H9 (cell line): ENCODE results near the gene HMOX2. TPM values are rescaled to one million over a fixed set of nuclear protein-coding genes. Genes with fewer than 3 reads are reported as not detected.

Experiments used
- DNase-seq: peaks from one replicate; pipeline ENCODE4 v3.0.0-alpha.2; 2017
- H2AFZ ChIP-seq: one replicate; pipeline ENCODE4 v1.6.1; 2013; ENCODE audit warnings: mild to moderate bottlenecking, low read length, control low read depth, moderate library complexity
- H2AK5ac ChIP-seq: 2 replicates; pipeline ENCODE4 v1.6.1; 2013; ENCODE audit warnings: low read length, control low read depth, mixed read lengths; ENCODE audit not compliant: insufficient read length
- H2BK120ac ChIP-seq: one replicate; pipeline ENCODE4 v1.6.1; 2013; ENCODE audit warnings: low read depth, mild to moderate bottlenecking, low read length, control low read depth, inconsistent platforms; ENCODE audit not compliant: poor library complexity, severe bottlenecking
- H2BK12ac ChIP-seq: 2 replicates; pipeline ENCODE4 v1.6.1; 2013; ENCODE audit warnings: low read length, control low read depth, mixed read lengths, low read depth; ENCODE audit not compliant: insufficient read length
- H2BK15ac ChIP-seq: 2 replicates; pipeline ENCODE4 v1.6.1; 2013; ENCODE audit warnings: low read depth, low read length, control low read depth
- H2BK20ac ChIP-seq: one replicate; pipeline ENCODE4 v1.6.1; 2013; ENCODE audit warnings: low read depth, mild to moderate bottlenecking, low read length, control low read depth, inconsistent platforms; ENCODE audit not compliant: poor library complexity, severe bottlenecking
- H2BK5ac ChIP-seq: 2 replicates; pipeline ENCODE4 v1.6.1; 2013; ENCODE audit warnings: low read length, control low read depth, mixed read lengths; ENCODE audit not compliant: insufficient read length
- H3K14ac ChIP-seq: 2 replicates; pipeline ENCODE4 v1.6.1; 2013; ENCODE audit warnings: low read length, control low read depth; ENCODE audit not compliant: insufficient read depth
- H3K18ac ChIP-seq: 2 replicates; pipeline ENCODE4 v1.6.1; 2013; ENCODE audit warnings: low read depth, mild to moderate bottlenecking, mixed read lengths, low read length, control low read depth; ENCODE audit not compliant: insufficient read length
- H3K23ac ChIP-seq: 2 replicates; pipeline ENCODE4 v1.6.1; 2013; ENCODE audit warnings: low read length, control low read depth, mixed read lengths, low read depth; ENCODE audit not compliant: insufficient read length
- H3K23me2 ChIP-seq: 2 replicates; pipeline ENCODE4 v1.6.1; 2013; ENCODE audit warnings: low read depth, mild to moderate bottlenecking, mixed read lengths, low read length, control low read depth; ENCODE audit not compliant: insufficient read length, poor library complexity, severe bottlenecking
- H3K27ac ChIP-seq: 2 replicates; pipeline ENCODE4 v1.5.1; 2013; ENCODE audit warnings: low read length, control low read depth, mixed read lengths, low read depth; ENCODE audit not compliant: insufficient read length
- H3K27me3 ChIP-seq: 2 replicates; pipeline ENCODE4 v1.6.1; 2013; ENCODE audit warnings: low read length, control low read depth, inconsistent platforms; ENCODE audit not compliant: insufficient read depth
- H3K4ac ChIP-seq: 2 replicates; pipeline ENCODE4 v1.6.1; 2013; ENCODE audit warnings: low read depth, mild to moderate bottlenecking, control low read depth, inconsistent platforms, low read length, moderate library complexity
- H3K4me1 ChIP-seq: 2 replicates; pipeline ENCODE4 v1.6.1; 2013; ENCODE audit warnings: low read length, control low read depth, inconsistent platforms; ENCODE audit not compliant: insufficient read depth
- H3K4me2 ChIP-seq: 2 replicates; pipeline ENCODE4 v1.6.1; 2013; ENCODE audit warnings: low read length, control low read depth, mixed read lengths; ENCODE audit not compliant: insufficient read length, insufficient read depth
- H3K56ac ChIP-seq: 2 replicates; pipeline ENCODE4 v1.6.1; 2013; ENCODE audit warnings: low read depth, mild to moderate bottlenecking, mixed read lengths, low read length, control low read depth; ENCODE audit not compliant: insufficient read length
- H3K79me1 ChIP-seq: 2 replicates; pipeline ENCODE4 v1.6.1; 2013; ENCODE audit warnings: low read depth, mild to moderate bottlenecking, moderate library complexity, low read length, control low read depth, inconsistent platforms; ENCODE audit not compliant: insufficient read depth, poor library complexity, severe bottlenecking
- H3K79me2 ChIP-seq: 2 replicates; pipeline ENCODE4 v1.6.1; 2013; ENCODE audit warnings: low read length, control low read depth, inconsistent platforms; ENCODE audit not compliant: insufficient read depth
- H3K9ac ChIP-seq: 2 replicates; pipeline ENCODE4 v1.6.1; 2013; ENCODE audit warnings: low read length, control low read depth, mixed read lengths; ENCODE audit not compliant: insufficient read length; ENCODE audit errors: extremely low read depth
- H3K9me3 ChIP-seq: one replicate; pipeline ENCODE4 v1.6.1; 2013; ENCODE audit warnings: low read depth, low read length, inconsistent platforms; ENCODE audit not compliant: control insufficient read depth
- H3T11ph ChIP-seq: one replicate; pipeline ENCODE4 v1.6.1; 2013; ENCODE audit warnings: mild to moderate bottlenecking, low read length, control low read depth, inconsistent platforms
- H4K20me1 ChIP-seq: one replicate; pipeline ENCODE4 v1.6.1; 2013; ENCODE audit not compliant: control insufficient read depth, insufficient read length, insufficient read depth
- H4K5ac ChIP-seq: 2 replicates; pipeline ENCODE4 v1.6.1; 2013; ENCODE audit warnings: low read depth, mild to moderate bottlenecking, mixed read lengths, low read length, control low read depth; ENCODE audit not compliant: insufficient read length
- H4K8ac ChIP-seq: replicated peaks from 2 replicates; pipeline ENCODE4 v1.6.1; 2013; ENCODE audit warnings: low read length, control low read depth, mixed read lengths, low read depth; ENCODE audit not compliant: insufficient read length
- H4K91ac ChIP-seq: 2 replicates; pipeline ENCODE4 v1.6.1; 2013; ENCODE audit warnings: low read depth, mild to moderate bottlenecking, moderate library complexity, mixed read lengths, low read length, control low read depth; ENCODE audit not compliant: insufficient read length
- H3K27ac Mint-ChIP-seq, 3 experiments: 2 replicates in 2 of 3; 3 replicates in 1 of 3; pipeline ENCODE4 v1.8.0; 2020 to 2021; ENCODE audit warnings: mixed read lengths in 3 of 3, mild to moderate bottlenecking in 1 of 3, moderate library complexity in 1 of 3
- H3K27me3 Mint-ChIP-seq: 2 replicates; pipeline ENCODE4 v1.8.0; 2021; ENCODE audit warnings: low read depth, mild to moderate bottlenecking, moderate library complexity, mixed read lengths
- H3K36me3 Mint-ChIP-seq, 3 experiments: 2 replicates in 2 of 3; 3 replicates in 1 of 3; pipeline ENCODE4 v1.8.0; 2020 to 2021; ENCODE audit warnings: low read depth in 3 of 3, mixed read lengths in 3 of 3; ENCODE audit not compliant: insufficient read depth in 1 of 3
- H3K4me1 Mint-ChIP-seq, 2 experiments: 2 replicates each; pipeline ENCODE4 v1.8.0; 2020; ENCODE audit warnings: mixed read lengths in 2 of 2
- H3K4me3 Mint-ChIP-seq, 2 experiments: 2 replicates in 1 of 2; 3 replicates in 1 of 2; pipeline ENCODE4 v1.8.0; 2020 to 2021; ENCODE audit warnings: mild to moderate bottlenecking in 2 of 2, mixed read lengths in 2 of 2, moderate library complexity in 1 of 2
- H3K9me3 Mint-ChIP-seq, 2 experiments: 2 replicates in 1 of 2; 3 replicates in 1 of 2; pipeline ENCODE4 v1.8.0; 2020; ENCODE audit warnings: mild to moderate bottlenecking in 2 of 2, mixed read lengths in 2 of 2, moderate library complexity in 1 of 2
- WGBS: extraction: QIAGEN DNeasy Blood & Tissue Kit; methylation state at CpG from one replicate; pipeline ENCODE4 v1.1.7; 2013; ENCODE audit warnings: missing lambda C conversion rate, low lambda C conversion rate, mixed read lengths; ENCODE audit not compliant: insufficient read length; ENCODE audit errors: extremely low coverage; 5-methylcytosine and 5-hydroxymethylcytosine counted together
- total RNA-seq: library from RNA; stranded (reverse); gene quantifications from 2 replicates; pipeline ENCODE4 v1.2.1, GENCODE V29; 2021
- TF ChIP-seq, protein P1 (sequence below): fragments of 200-600 bp; sonication (generic); conservative IDR thresholded peaks from 3 replicates; pipeline ENCODE4 v1.8.0; 2021; ENCODE audit warnings: antibody characterized with exemption, mild to moderate bottlenecking

HMOX2 gene
- total RNA-seq, 1 experiment from 2014 or later, result 44.4 TPM

DNA sequence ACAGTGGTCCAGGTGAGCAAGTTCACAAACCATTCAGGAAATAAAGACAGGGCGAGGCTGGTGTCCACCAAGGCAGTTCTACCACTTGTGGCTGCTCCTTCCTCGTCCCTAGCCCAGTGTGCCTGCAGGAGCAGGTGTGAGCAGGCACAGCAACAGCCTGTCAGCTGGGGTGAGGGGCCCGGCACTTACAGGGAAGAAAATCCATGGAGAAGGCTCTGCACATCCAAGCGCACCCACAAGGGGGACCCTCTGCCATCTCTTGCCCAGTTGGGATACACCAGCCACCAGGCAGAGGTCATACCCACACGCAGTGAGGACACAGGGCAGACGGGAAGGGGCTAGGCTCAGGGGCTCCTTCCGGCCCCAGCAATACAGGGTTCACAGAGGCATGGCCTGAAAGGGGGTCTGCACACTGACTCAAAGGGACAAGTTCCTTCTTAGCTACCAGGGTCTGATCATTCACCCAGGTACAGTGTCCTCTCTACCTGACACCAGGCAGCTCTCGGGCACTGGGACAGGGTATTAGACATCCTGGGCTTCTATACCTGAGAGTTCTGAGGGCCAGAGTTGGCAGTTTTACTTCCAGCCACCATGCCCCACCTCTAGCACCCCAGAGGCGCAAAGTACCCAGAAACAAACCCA lies 35.4 kb downstream of the HMOX2 start:
- Histone ChIP-seq H4K8ac (no peak overlapping the region), H3K27me3 (no peaks in the 10 kb centered on the region), H3K4ac (no peak overlapping the region), H3K23ac (no peak overlapping the region), H3K18ac (no peak overlapping the region), H3K4me2 (no peak overlapping the region), H4K5ac (no peak overlapping the region), H4K91ac (no peak overlapping the region), H3K56ac (no peak overlapping the region), H2BK20ac (no peak overlapping the region), H3K27ac (no peak overlapping the region), H4K20me1 (no peaks in the 10 kb centered on the region), H2BK5ac (no peak overlapping the region), H3K4me1 (no peaks in the 10 kb centered on the region), H3K79me2 (no peaks in the 10 kb centered on the region), H2BK12ac (no peak overlapping the region), H2BK15ac (no peak overlapping the region), H2AFZ (no peak overlapping the region), H3K9ac (no peak overlapping the region), H3K79me1 (no peaks in the 10 kb centered on the region), H2AK5ac (no peak overlapping the region), H3K23me2 (no peaks in the 10 kb centered on the region), H3T11ph (no peak overlapping the region), H3K14ac (no peak overlapping the region), H3K9me3 (no peaks in the 10 kb centered on the region), H2BK120ac (no peak overlapping the region)
- WGBS, result no CpG with 5 or more reads among the region's 9 CpGs
- TF ChIP-seq, protein P1, sequence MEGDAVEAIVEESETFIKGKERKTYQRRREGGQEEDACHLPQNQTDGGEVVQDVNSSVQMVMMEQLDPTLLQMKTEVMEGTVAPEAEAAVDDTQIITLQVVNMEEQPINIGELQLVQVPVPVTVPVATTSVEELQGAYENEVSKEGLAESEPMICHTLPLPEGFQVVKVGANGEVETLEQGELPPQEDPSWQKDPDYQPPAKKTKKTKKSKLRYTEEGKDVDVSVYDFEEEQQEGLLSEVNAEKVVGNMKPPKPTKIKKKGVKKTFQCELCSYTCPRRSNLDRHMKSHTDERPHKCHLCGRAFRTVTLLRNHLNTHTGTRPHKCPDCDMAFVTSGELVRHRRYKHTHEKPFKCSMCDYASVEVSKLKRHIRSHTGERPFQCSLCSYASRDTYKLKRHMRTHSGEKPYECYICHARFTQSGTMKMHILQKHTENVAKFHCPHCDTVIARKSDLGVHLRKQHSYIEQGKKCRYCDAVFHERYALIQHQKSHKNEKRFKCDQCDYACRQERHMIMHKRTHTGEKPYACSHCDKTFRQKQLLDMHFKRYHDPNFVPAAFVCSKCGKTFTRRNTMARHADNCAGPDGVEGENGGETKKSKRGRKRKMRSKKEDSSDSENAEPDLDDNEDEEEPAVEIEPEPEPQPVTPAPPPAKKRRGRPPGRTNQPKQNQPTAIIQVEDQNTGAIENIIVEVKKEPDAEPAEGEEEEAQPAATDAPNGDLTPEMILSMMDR, result peak; percentile 80
- Mint-ChIP-seq H3K4me3 (peak overlapping the region in 1 of 2 experiments; percentile 67; a peak in 1 of 5 replicates), H3K27me3 (no peaks in the 10 kb centered on the region; the same call in 1 of the 2 replicates), H3K36me3 (peaks cover 16 to 50% (median 42%) of the 10 kb centered on the region in 3 experiments; a peak in 6 of 7 replicates), H3K9me3 (no peaks in the 10 kb centered on the region), H3K27ac (peak overlapping the region; percentile 46 to 78 (median 62); a peak in 3 of 7 replicates), H3K4me1 (peaks cover 4 to 11% of the 10 kb centered on the region in 2 experiments; a peak in 3 of 4 replicates)
- peak; percentile 91 for DNase-seq
